ENCODE data around the gene PUS10.
"Not testable (repeated sequence)": the region's sequence is repeated elsewhere in the genome, so short reads cannot be mapped to it uniquely, and the experiment has no call there.

PUS10 gene

GRCh38 chr2:60965499-60965785 lies 52.6 kb downstream of the PUS10 start:
- DNase-seq = no peak

- DNase-seq = no peak
Measured at GRCh38 chr2:60964651-60965498, 53.2 kb downstream of the PUS10 start.

- no peak for DNase-seq
Measured at GRCh38 chr2:60963190-60963589, 54.9 kb downstream of the PUS10 start.

- DNase-seq = no peak
Measured at GRCh38 chr2:60962528-60962927, 55.5 kb downstream of the PUS10 start.

- no peak for DNase-seq
Measured at GRCh38 chr2:60961457-60961856, 56.6 kb downstream of the PUS10 start.

GRCh38 chr2:60960706-60961105 lies 57.3 kb downstream of the PUS10 start:
- no peak for DNase-seq

GRCh38 chr2:60959501-60959900 lies 58.6 kb downstream of the PUS10 start:
- DNase-seq = no peak

- DNase-seq = no peak
Measured at GRCh38 chr2:60958800-60959199, 59.3 kb downstream of the PUS10 start.

- no peak for DNase-seq
Measured at GRCh38 chr2:60958361-60958760, 59.7 kb downstream of the PUS10 start.

- DNase-seq = no peak
Measured at GRCh38 chr2:60957643-60958042, 60.4 kb downstream of the PUS10 start.

- no peak for DNase-seq
Measured at GRCh38 chr2:60957224-60957623, 60.8 kb downstream of the PUS10 start.

- DNase-seq = no peak
Measured at GRCh38 chr2:60954139-60954538, 63.9 kb downstream of the PUS10 start.

- DNase-seq = no peak
Measured at GRCh38 chr2:60948926-60949579, 69.0 kb downstream of the PUS10 start.

- DNase-seq = no peak
Measured at GRCh38 chr2:60948161-60948560, 69.9 kb downstream of the PUS10 start.

GRCh38 chr2:60947056-60947455 lies 71.0 kb downstream of the PUS10 start:
- no peak for DNase-seq

GRCh38 chr2:60945341-60945740 lies 72.7 kb downstream of the PUS10 start:
- DNase-seq = no peak

GRCh38 chr2:60939622-60940021 lies 78.4 kb downstream of the PUS10 start:
- no peak for DNase-seq

GRCh38 chr2:60938301-60938700 lies 79.8 kb downstream of the PUS10 start:
- DNase-seq = no peak

- no peak for DNase-seq
Measured at GRCh38 chr2:60936757-60937156, 81.3 kb downstream of the PUS10 start.

GRCh38 chr2:60934165-60934722 lies 83.8 kb downstream of the PUS10 start:
- DNase-seq = no peak

- DNase-seq = no peak
Measured at GRCh38 chr2:60932954-60933353, 85.1 kb downstream of the PUS10 start.

GRCh38 chr2:60932061-60932460 lies 86.0 kb downstream of the PUS10 start:
- DNase-seq = not testable (repeated sequence)

- DNase-seq = no peak
Measured at GRCh38 chr2:60926741-60927552, 91.1 kb downstream of the PUS10 start.
